ENCODE results near the gene PLK5. TPM values are rescaled to one million over a fixed set of nuclear protein-coding genes. Genes with fewer than 3 reads are reported as not detected.

The PLK5 gene
- polyA plus RNA-seq, 1 of the 3 experiments (the other 2 are of a cell fraction): not detected

- peaks cover 4% of the 10 kb centered on the region for H3F3A ChIP-seq (replicated peaks; ENCODE audit: insufficient read depth)
- WGBS (ENCODE audit: low lambda C conversion rate): 91% methylated on average over 14 of the region's 17 CpGs
- peaks cover 10% of the 10 kb centered on the region; the same call in 1 of the 2 replicates for H4K20me1 ChIP-seq (ENCODE audit: insufficient read depth)
- ChIA-PET CTCF (interaction anchor here (0.6 to 1.9 kb wide), 10 partner anchors 11 to 275 kb away, joined by 3 to 5 read pairs (median 4); no protein-coding TSS in a partner anchor), POLR2A (no interaction called here)
- H3K4me3 ChIP-seq (ENCODE audit: low read depth in 2 of 2, low read length in 1 of 2): no peak overlapping the region
- DNase-seq: no peak
- no peak for TF ChIP-seq NRF1 (IDR thresholded peaks at IDR 0.05; ENCODE audit: low read depth, low read length)
- no peak overlapping the region for H2AFZ ChIP-seq (ENCODE audit: low read depth)
- H3K79me2 ChIP-seq (ENCODE audit: insufficient read depth): peaks cover 6% of the 10 kb centered on the region; the same call in 1 of the 2 replicates
- H3K27ac ChIP-seq (ENCODE audit: low read depth in 2 of 2, low read length in 1 of 2): no peak overlapping the region
- no peaks in the 10 kb centered on the region; a peak in 1 of 4 replicates for H3K4me1 ChIP-seq (ENCODE audit: control insufficient read depth in 1 of 2, insufficient read depth in 2 of 2, low read depth in 1 of 2, low read length in 1 of 2)
- H3K4me2 ChIP-seq: no peak overlapping the region
- H3K9me3 ChIP-seq: no peaks in the 10 kb centered on the region
- no peaks in the 10 kb centered on the region for H3K36me3 ChIP-seq (replicated peaks in 1 of 2; ENCODE audit: control insufficient read depth in 1 of 2, insufficient read depth in 2 of 2, low read length in 1 of 2)
- H3K9me2 ChIP-seq: no peaks in the 10 kb centered on the region
- H3K27me3 ChIP-seq (ENCODE audit: insufficient read depth): no peaks in the 10 kb centered on the region
- H3K9ac ChIP-seq: no peak overlapping the region
Observed at GRCh38 chr19:1551068-1552040, 27.5 kb downstream of the PLK5 start.

DNA sequence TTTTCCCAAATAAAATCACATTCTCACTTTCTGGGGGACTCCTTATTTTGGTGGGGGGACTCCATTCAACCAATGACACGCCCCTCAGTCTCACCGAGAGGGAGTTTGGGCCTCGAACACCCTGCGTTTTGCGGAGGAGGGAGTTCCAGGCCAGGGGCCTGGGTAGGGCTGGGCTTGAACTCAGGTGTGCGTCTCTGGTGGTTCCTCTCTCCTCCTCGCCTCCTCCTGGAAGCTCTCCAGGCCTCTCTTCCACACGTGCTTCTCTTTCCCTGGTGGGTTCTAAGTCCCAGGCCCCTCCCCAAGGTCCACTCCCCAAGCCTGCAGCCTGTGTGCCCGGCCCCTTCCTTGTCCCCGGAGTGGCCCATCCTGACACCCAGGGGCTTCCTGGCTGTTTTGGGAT lies 29.5 kb downstream of the PLK5 start:
- POLR2A ChIA-PET: no interaction called here
- Histone ChIP-seq H3K9me2 (no peaks in the 10 kb centered on the region), H4K20me1 (ENCODE audit: insufficient read depth) (peaks cover 29% of the 10 kb centered on the region), H3K4me3 (ENCODE audit: low read depth in 2 of 2, low read length in 1 of 2) (no peak overlapping the region), H3K27me3 (ENCODE audit: insufficient read depth) (no peaks in the 10 kb centered on the region), H3K27ac (ENCODE audit: low read depth in 2 of 2, low read length in 1 of 2) (no peak overlapping the region), H3K4me1 (ENCODE audit: control insufficient read depth in 1 of 2, insufficient read depth in 2 of 2, low read depth in 1 of 2, low read length in 1 of 2) (no peaks in the 10 kb centered on the region), H3K9me3 (no peaks in the 10 kb centered on the region), H3F3A (replicated peaks; ENCODE audit: insufficient read depth) (no peaks in the 10 kb centered on the region), H3K79me2 (ENCODE audit: insufficient read depth) (peaks cover 25% of the 10 kb centered on the region), H3K36me3 (replicated peaks in 1 of 2; ENCODE audit: control insufficient read depth in 1 of 2, insufficient read depth in 2 of 2, low read length in 1 of 2) (peaks cover 0 to 2% of the 10 kb centered on the region in 2 experiments), H3K9ac (no peak overlapping the region), H2AFZ (ENCODE audit: low read depth) (no peak overlapping the region), H3K4me2 (no peak overlapping the region)
- 98% methylated on average over 10 of the region's 10 CpGs for WGBS (ENCODE audit: low lambda C conversion rate)
- CTCF ChIA-PET: interaction anchor here (1.5 to 1.6 kb wide), 2 partner anchors 229 to 273 kb away, joined by 3 read pairs; no protein-coding TSS in a partner anchor
- TF ChIP-seq JUND (IDR thresholded peaks at IDR 0.05): no peak
- no peak for TF ChIP-seq POLR2AphosphoS5 (IDR thresholded peaks at IDR 0.05; ENCODE audit: low read depth, low read length)
- TF ChIP-seq RCOR1 (IDR thresholded peaks at IDR 0.05; ENCODE audit: low read length): no peak
- TF ChIP-seq ZBTB33 (IDR thresholded peaks at IDR 0.05; ENCODE audit: borderline replicate concordance, low read depth): no peak
- TF ChIP-seq FOXJ3 (CRISPR knock-in tag; IDR thresholded peaks at IDR 0.05): no peak
- TF ChIP-seq RXRA (IDR thresholded peaks at IDR 0.05; ENCODE audit: borderline replicate concordance, low read depth): no peak
- TF ChIP-seq GABPA (IDR thresholded peaks at IDR 0.05; ENCODE audit: low read depth): no peak
- no peak for TF ChIP-seq GATA2 (CRISPR knock-in tag; IDR thresholded peaks at IDR 0.05)
- TF ChIP-seq PBX3 (IDR thresholded peaks at IDR 0.05): no peak
- no peak for TF ChIP-seq USF1 (IDR thresholded peaks at IDR 0.05; ENCODE audit: borderline replicate concordance, low read depth)
- no peak for TF ChIP-seq REST (IDR thresholded peaks at IDR 0.05; ENCODE audit: low read depth, low read length)
- TF ChIP-seq EZH2phosphoT487 (IDR thresholded peaks at IDR 0.05; ENCODE audit: borderline replicate concordance, low read depth): no peak
- no peak for TF ChIP-seq NFIC (IDR thresholded peaks at IDR 0.05; ENCODE audit: borderline replicate concordance)
- no peak for DNase-seq

Data from SK-N-SH (cell line).